GM23338 (cell line): ENCODE results near the gene MIDN. TPM values are rescaled to one million over a fixed set of nuclear protein-coding genes. Genes with fewer than 3 reads are reported as not detected.
A peak's percentile ranks its signal among the peaks of the same experiment; 100 is the strongest.

Experiments used
- ATAC-seq: fragments of 200-7000 bp; cut with Tn5 transposase; 3 replicates; pipeline ENCODE4 v1.9.1; 2020
- DNase-seq: peaks from one replicate; pipeline ENCODE4 v3.0.0-alpha.2; 2015; ENCODE audit warnings: low spot score
- H2AFZ ChIP-seq: fragments of 200-600 bp; sonication (generic); 2 replicates; pipeline ENCODE4 v1.8.0; 2016; ENCODE audit warnings: antibody characterized with exemption, mild to moderate bottlenecking, moderate library complexity
- H3F3A ChIP-seq: fragments of 200-600 bp; sonication (generic); replicated peaks from 2 replicates; pipeline ENCODE4 v1.8.0; 2017; ENCODE audit warnings: antibody characterized with exemption, mixed run types, low read depth
- H3K27ac ChIP-seq: fragments of 200-600 bp; sonication (generic); 2 replicates; pipeline ENCODE4 v1.6.1; 2016; ENCODE audit warnings: low read depth
- H3K27me3 ChIP-seq: fragments of 200-600 bp; sonication (generic); 2 replicates; pipeline ENCODE4 v1.8.0; 2016; ENCODE audit warnings: mild to moderate bottlenecking, mixed run types, moderate library complexity; ENCODE audit not compliant: insufficient read depth
- H3K36me3 ChIP-seq: fragments of 200-600 bp; sonication (generic); 2 replicates; pipeline ENCODE4 v1.8.0; 2016; ENCODE audit warnings: mild to moderate bottlenecking; ENCODE audit not compliant: insufficient read depth
- H3K4me1 ChIP-seq: fragments of 200-600 bp; sonication (generic); 2 replicates; pipeline ENCODE4 v1.8.0; 2016; ENCODE audit warnings: mild to moderate bottlenecking, moderate library complexity; ENCODE audit not compliant: insufficient read depth
- H3K4me2 ChIP-seq: fragments of 200-600 bp; sonication (generic); 2 replicates; pipeline ENCODE4 v1.7.1; 2017; ENCODE audit warnings: mixed run types
- H3K4me3 ChIP-seq: fragments of 200-600 bp; sonication (generic); 2 replicates; pipeline ENCODE4 v1.6.1; 2016; ENCODE audit warnings: mixed run types
- H3K79me2 ChIP-seq: fragments of 200-600 bp; sonication (generic); replicated peaks from 2 replicates; pipeline ENCODE4 v1.8.0; 2017; ENCODE audit warnings: mild to moderate bottlenecking; ENCODE audit not compliant: insufficient read depth
- H3K9me2 ChIP-seq: fragments of 200-600 bp; sonication (generic); 2 replicates; pipeline ENCODE4 v1.8.0; 2017; ENCODE audit not compliant: insufficient read depth
- H4K20me1 ChIP-seq: fragments of 200-600 bp; sonication (generic); replicated peaks from 2 replicates; pipeline ENCODE4 v1.8.0; 2017; ENCODE audit warnings: mild to moderate bottlenecking; ENCODE audit not compliant: insufficient read depth
- H3K27ac Mint-ChIP-seq: 2 replicates; pipeline ENCODE4 v1.8.0; 2020; ENCODE audit warnings: inconsistent platforms, mild to moderate bottlenecking, moderate library complexity, mixed read lengths
- H3K27me3 Mint-ChIP-seq: 3 replicates; pipeline ENCODE4 v1.8.0; 2022; ENCODE audit warnings: low read depth, mild to moderate bottlenecking, moderate library complexity, mixed read lengths, inconsistent platforms; ENCODE audit not compliant: insufficient read depth, poor library complexity
- H3K36me3 Mint-ChIP-seq: 3 replicates; pipeline ENCODE4 v1.8.0; 2021; ENCODE audit warnings: low read depth, mild to moderate bottlenecking, inconsistent platforms, moderate library complexity, mixed read lengths
- H3K4me1 Mint-ChIP-seq: 3 replicates; pipeline ENCODE4 v1.8.0; 2020; ENCODE audit warnings: mild to moderate bottlenecking, inconsistent platforms, mixed read lengths
- H3K4me3 Mint-ChIP-seq: 3 replicates; pipeline ENCODE4 v1.8.0; 2021; ENCODE audit warnings: moderate library complexity, mild to moderate bottlenecking, inconsistent platforms, mixed read lengths
- H3K9me3 Mint-ChIP-seq: 3 replicates; pipeline ENCODE4 v1.8.0; 2020; ENCODE audit warnings: moderate library complexity, mild to moderate bottlenecking, inconsistent platforms, mixed read lengths
- CTCF ChIP-seq, 2 experiments: fragments of 200-600 bp in 1 of 2; sonication (generic) in 1 of 2; conservative IDR thresholded peaks; 2 replicates each; pipeline versions ENCODE4 v1.5.1 to v1.6.1; 2016 to 2017; ENCODE audit warnings: antibody characterized with exemption in 2 of 2, low read depth in 2 of 2, mild to moderate bottlenecking in 2 of 2, moderate library complexity in 1 of 2
- ETS1 ChIP-seq: IDR thresholded peaks from 2 replicates; pipeline ENCODE4 v1.6.1; 2016; ENCODE audit warnings: antibody characterized with exemption
- JUNB ChIP-seq: IDR thresholded peaks from one replicate; pipeline ENCODE4 v1.6.1; 2016; ENCODE audit warnings: antibody characterized with exemption; ENCODE audit not compliant: unreplicated experiment
- NANOG ChIP-seq: IDR thresholded peaks from 2 replicates; pipeline ENCODE4 v1.6.1; 2016; ENCODE audit warnings: antibody characterized with exemption, borderline replicate concordance
- POLR2AphosphoS5 ChIP-seq: IDR thresholded peaks from 2 replicates; pipeline ENCODE4 v1.6.1; 2016; ENCODE audit warnings: antibody characterized with exemption, low read depth
- ZNF114 ChIP-seq: fragments of 250-450 bp; sonication (Bioruptor Pico); IDR thresholded peaks from 2 replicates; pipeline ENCODE4 v1.5.0; 2020; ENCODE audit warnings: mild to moderate bottlenecking, moderate library complexity
- polyA plus RNA-seq: library from polyadenylated mRNA; unstranded; fragments of >200 nt; fragmentation: Nextera tagmentation; extraction: Ambion mirVana; gene quantifications from 2 replicates; pipeline ENCODE4 v1.2.1, GENCODE V29; 2016
- total RNA-seq: library from RNA; depleted of rRNA; stranded (reverse); fragments of >200 nt; shearing (Covaris generic); gene quantifications from 2 replicates; pipeline ENCODE4 v1.2.3, GENCODE V29; 2014

MIDN gene
- total and polyA plus RNA-seq, 2 experiments from 2014 or later: 28.6 to 113 TPM

GRCh38 chr19:1220976-1221903, 27.1 kb upstream of the MIDN start:
- Histone ChIP-seq H4K20me1 (peaks cover 19% of the 10 kb centered on the region; the same call in 1 of the 2 replicates), H3K9me2 (no peaks in the 10 kb centered on the region), H3F3A (peaks cover 24% of the 10 kb centered on the region), H3K27ac (no peak overlapping the region), H2AFZ (no peak overlapping the region), H3K4me2 (no peak overlapping the region), H3K36me3 (no peaks in the 10 kb centered on the region), H3K79me2 (peaks cover 35% of the 10 kb centered on the region), H3K27me3 (no peaks in the 10 kb centered on the region), H3K4me1 (peaks cover 11% of the 10 kb centered on the region; the same call in 1 of the 2 replicates), H3K4me3 (no peak overlapping the region)
- ATAC-seq (peak; percentile 20), DNase-seq (no peak)
- Mint-ChIP-seq H3K27ac (no peak overlapping the region), H3K27me3 (peaks cover 10% of the 10 kb centered on the region), H3K4me1 (peaks cover 10% of the 10 kb centered on the region; the same call in 2 of the 3 replicates), H3K4me3 (no peak overlapping the region), H3K9me3 (no peaks in the 10 kb centered on the region), H3K36me3 (peaks cover 2% of the 10 kb centered on the region; the same call in 1 of the 3 replicates)
- TF ChIP-seq NANOG (no peak), CTCF (conservative IDR thresholded peaks at IDR 0.05; ENCODE audit: low read depth in 2 of 2) (peak; percentile 37 to 76)

- no peak overlapping the region for H2AFZ ChIP-seq
- H3K9me2 ChIP-seq: no peaks in the 10 kb centered on the region
- no peak for DNase-seq
- Mint-ChIP-seq H3K36me3 (peaks cover 2% of the 10 kb centered on the region; the same call in 1 of the 3 replicates), H3K4me1 (peaks cover 9% of the 10 kb centered on the region; the same call in 2 of the 3 replicates), H3K27me3 (peaks cover 10% of the 10 kb centered on the region), H3K4me3 (no peak overlapping the region), H3K27ac (no peak overlapping the region), H3K9me3 (no peaks in the 10 kb centered on the region)
- no peaks in the 10 kb centered on the region for H3K27me3 ChIP-seq
- H3K79me2 ChIP-seq: peaks cover 28% of the 10 kb centered on the region
- TF ChIP-seq ZNF114 (no peak), NANOG (no peak), POLR2AphosphoS5 (no peak), JUNB (no peak)
- no peaks in the 10 kb centered on the region for H3K36me3 ChIP-seq
- peaks cover 12% of the 10 kb centered on the region; the same call in 1 of the 2 replicates for H4K20me1 ChIP-seq
- peaks cover 6% of the 10 kb centered on the region; the same call in 1 of the 2 replicates for H3K4me1 ChIP-seq
- no peak overlapping the region for H3K27ac ChIP-seq
- H3K4me3 ChIP-seq: no peak overlapping the region
- H3K4me2 ChIP-seq: no peak overlapping the region
- peaks cover 23% of the 10 kb centered on the region for H3F3A ChIP-seq
- ATAC-seq: no peak
Measured at GRCh38 chr19:1221904-1222255, 26.5 kb upstream of the MIDN start.

GRCh38 chr19:1222394-1222793, 26.0 kb upstream of the MIDN start:
- H4K20me1 ChIP-seq: peaks cover 8% of the 10 kb centered on the region; the same call in 1 of the 2 replicates
- H3K4me1 ChIP-seq: 0 out of 2 replicates have a peak, but pooled peaks cover 3% of the 10 kb centered on the region
- Mint-ChIP-seq H3K9me3 (no peaks in the 10 kb centered on the region), H3K36me3 (peaks cover 2% of the 10 kb centered on the region; the same call in 1 of the 3 replicates), H3K27ac (no peak overlapping the region), H3K27me3 (peaks cover 12% of the 10 kb centered on the region), H3K4me3 (no peak overlapping the region), H3K4me1 (peaks cover 3% of the 10 kb centered on the region; the same call in 2 of the 3 replicates)
- H3F3A ChIP-seq: peaks cover 26% of the 10 kb centered on the region
- no peaks in the 10 kb centered on the region for H3K9me2 ChIP-seq
- DNase-seq: no peak
- H3K27me3 ChIP-seq: no peaks in the 10 kb centered on the region
- peak; percentile 5 for ATAC-seq
- no peaks in the 10 kb centered on the region for H3K36me3 ChIP-seq
- no peak overlapping the region for H3K4me3 ChIP-seq
- no peak overlapping the region for H3K4me2 ChIP-seq
- TF ChIP-seq NANOG: no peak
- no peak for TF ChIP-seq ETS1
- H2AFZ ChIP-seq: no peak overlapping the region
- no peak overlapping the region for H3K27ac ChIP-seq
- peaks cover 23% of the 10 kb centered on the region for H3K79me2 ChIP-seq
